Brain microvascular endothelial cell (primary cell): ENCODE data around the gene AKR7A3.

Source experiments
- DNase-seq: peaks from one replicate; pipeline ENCODE4 v3.0.0-alpha.2; 2020
- H3K27ac ChIP-seq: fragments of 250-450 bp; sonication (Bioruptor Pico); 2 replicates; pipeline ENCODE4 v1.5.1; 2020; ENCODE audit warnings: mild to moderate bottlenecking, moderate library complexity
- H3K27me3 ChIP-seq: fragments of 250-450 bp; sonication (Bioruptor Pico); replicated peaks from 2 replicates; pipeline ENCODE4 v1.5.1; 2020; ENCODE audit warnings: mild to moderate bottlenecking
- H3K36me3 ChIP-seq: fragments of 250-450 bp; sonication (Bioruptor Pico); replicated peaks from 2 replicates; pipeline ENCODE4 v1.5.1; 2020; ENCODE audit warnings: mild to moderate bottlenecking
- H3K4me3 ChIP-seq: 2 replicates; pipeline ENCODE4 v1.5.1; 2011; ENCODE audit warnings: low read depth, mild to moderate bottlenecking, control low read depth, low read length, moderate library complexity
- in situ Hi-C: cut with HindIII; loops from 2 replicates; pipeline ENCODE4 v1.10.0; 2017; ENCODE audit warnings: low sequenced_read_pairs, low pct_ligation_motif_present
- TF ChIP-seq, protein P1 (sequence below): IDR thresholded peaks from 2 replicates; pipeline ENCODE4 v1.5.1; 2011; ENCODE audit warnings: low read depth, mild to moderate bottlenecking, moderate library complexity, low read length, control low read depth, inconsistent platforms; ENCODE audit errors: missing control alignments

AKR7A3 gene

DNA sequence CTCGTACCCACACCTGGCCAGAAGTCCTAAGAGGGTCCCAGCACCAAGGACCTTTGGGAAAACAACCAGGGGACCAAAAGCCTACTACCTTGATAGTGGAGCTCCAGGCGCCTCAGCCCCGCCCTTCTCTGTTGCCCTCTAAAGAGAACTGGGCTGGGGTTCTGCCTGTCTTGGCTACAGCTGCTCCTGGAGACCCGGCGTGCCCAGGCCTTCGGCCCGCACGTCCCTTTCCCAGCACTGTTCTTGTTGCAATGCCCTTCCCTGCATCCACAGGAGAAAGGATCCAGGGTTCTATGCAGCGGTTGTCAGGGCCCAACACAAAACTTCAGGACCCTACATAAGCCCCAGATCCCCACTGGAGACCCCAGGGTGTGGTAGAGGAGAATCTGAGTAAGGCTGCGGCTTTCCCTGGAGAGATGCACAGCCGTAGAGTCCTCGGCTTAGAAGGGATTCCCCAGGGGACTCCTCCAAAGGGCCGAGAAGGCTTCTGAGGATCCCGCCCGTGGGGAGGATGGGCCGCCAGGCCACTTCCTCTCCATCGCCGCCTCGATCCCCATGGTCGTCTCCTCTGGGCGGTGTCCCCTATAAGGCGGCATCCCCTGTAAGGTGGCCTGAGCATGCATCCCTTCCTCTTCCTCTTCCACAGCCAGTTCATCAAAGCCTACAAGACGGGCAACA is 35.6 kb upstream of the AKR7A3 start:
- TF ChIP-seq, protein P1, sequence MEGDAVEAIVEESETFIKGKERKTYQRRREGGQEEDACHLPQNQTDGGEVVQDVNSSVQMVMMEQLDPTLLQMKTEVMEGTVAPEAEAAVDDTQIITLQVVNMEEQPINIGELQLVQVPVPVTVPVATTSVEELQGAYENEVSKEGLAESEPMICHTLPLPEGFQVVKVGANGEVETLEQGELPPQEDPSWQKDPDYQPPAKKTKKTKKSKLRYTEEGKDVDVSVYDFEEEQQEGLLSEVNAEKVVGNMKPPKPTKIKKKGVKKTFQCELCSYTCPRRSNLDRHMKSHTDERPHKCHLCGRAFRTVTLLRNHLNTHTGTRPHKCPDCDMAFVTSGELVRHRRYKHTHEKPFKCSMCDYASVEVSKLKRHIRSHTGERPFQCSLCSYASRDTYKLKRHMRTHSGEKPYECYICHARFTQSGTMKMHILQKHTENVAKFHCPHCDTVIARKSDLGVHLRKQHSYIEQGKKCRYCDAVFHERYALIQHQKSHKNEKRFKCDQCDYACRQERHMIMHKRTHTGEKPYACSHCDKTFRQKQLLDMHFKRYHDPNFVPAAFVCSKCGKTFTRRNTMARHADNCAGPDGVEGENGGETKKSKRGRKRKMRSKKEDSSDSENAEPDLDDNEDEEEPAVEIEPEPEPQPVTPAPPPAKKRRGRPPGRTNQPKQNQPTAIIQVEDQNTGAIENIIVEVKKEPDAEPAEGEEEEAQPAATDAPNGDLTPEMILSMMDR = no peak
- no peak overlapping the region for H3K27ac ChIP-seq
- no peak for DNase-seq
- H3K36me3 ChIP-seq = peaks cover 37% of the 10 kb centered on the region
- in situ Hi-C loops = no loop called here
- H3K4me3 ChIP-seq = no peak overlapping the region
- no peaks in the 10 kb centered on the region for H3K27me3 ChIP-seq

DNA sequence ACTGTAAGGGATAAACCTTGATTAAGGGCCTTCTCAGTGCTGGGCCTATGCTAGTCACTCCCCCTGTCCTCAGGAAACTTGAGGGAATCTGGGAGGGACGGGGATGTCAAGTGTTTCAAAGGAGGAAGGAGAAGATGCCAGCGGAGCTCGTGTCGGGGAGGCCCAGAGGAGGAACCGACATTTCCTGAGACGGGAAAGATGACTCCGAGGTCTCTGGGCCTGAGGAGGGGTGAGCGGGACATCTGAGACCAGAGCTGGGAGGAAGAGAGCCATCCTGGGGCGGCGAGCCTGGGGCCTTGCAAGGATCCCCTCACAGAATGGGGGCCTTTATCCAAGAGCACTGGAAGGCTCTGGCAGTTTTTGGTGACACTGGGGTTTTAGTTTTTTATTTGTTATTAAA is 33.9 kb upstream of the AKR7A3 start:
- no peak for DNase-seq
- no peak overlapping the region for H3K27ac ChIP-seq
- TF ChIP-seq, protein P1 = no peak
- H3K27me3 ChIP-seq = no peaks in the 10 kb centered on the region
- H3K36me3 ChIP-seq = peaks cover 36% of the 10 kb centered on the region
- no peak overlapping the region for H3K4me3 ChIP-seq
- in situ Hi-C loops = no loop called here

DNA sequence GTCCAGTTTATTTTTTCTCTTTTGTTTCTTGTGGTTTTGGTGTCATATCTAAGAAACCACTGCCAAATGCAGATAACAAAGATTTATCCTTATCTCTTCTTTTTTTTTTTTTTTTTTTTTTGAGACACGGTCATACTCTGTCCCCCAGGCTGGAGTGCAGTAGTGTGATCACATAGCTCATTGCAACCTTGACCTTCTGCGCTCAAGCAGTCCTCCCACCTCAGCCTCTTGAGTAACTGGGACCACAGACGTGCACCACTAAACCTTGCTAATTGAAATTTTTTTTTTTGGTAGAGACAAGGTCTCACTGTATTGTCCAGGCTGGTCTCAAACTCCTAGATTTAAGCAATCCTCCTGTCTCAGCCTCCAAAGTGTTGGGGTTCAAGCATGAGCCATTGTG is 32.5 kb upstream of the AKR7A3 start:
- in situ Hi-C loops = no loop called here
- Histone ChIP-seq H3K36me3 (peaks cover 30% of the 10 kb centered on the region), H3K4me3 (no peak overlapping the region), H3K27me3 (no peaks in the 10 kb centered on the region), H3K27ac (no peak overlapping the region)
- TF ChIP-seq, protein P1 = no peak
- DNase-seq = no peak

GRCh38 chr1:19319196-19319595 is 30.6 kb upstream of the AKR7A3 start:
- Histone ChIP-seq H3K27ac (no peak overlapping the region), H3K4me3 (no peak overlapping the region), H3K27me3 (no peaks in the 10 kb centered on the region), H3K36me3 (peaks cover 16% of the 10 kb centered on the region)
- TF ChIP-seq, protein P1 = no peak
- DNase-seq = no peak
- in situ Hi-C loops = no loop called here

- Histone ChIP-seq H3K27me3 (no peaks in the 10 kb centered on the region), H3K27ac (no peak overlapping the region), H3K4me3 (no peak overlapping the region), H3K36me3 (peaks cover 11% of the 10 kb centered on the region)
- TF ChIP-seq, protein P1 = no peak
- in situ Hi-C loops = no loop called here
- no peak for DNase-seq
Measured at GRCh38 chr1:19317126-19317910, 28.7 kb upstream of the AKR7A3 start.
